MM.1S (cell line): ENCODE data around the gene ZNF280B.

Source experiments
- DNase-seq: peaks from one replicate; pipeline ENCODE4 v3.0.0-alpha.2; 2015
- H2AFZ ChIP-seq: fragments of 300-600 bp; sonication (generic); 2 replicates; pipeline ENCODE4 v1.6.0; 2016; ENCODE audit warnings: antibody characterized with exemption, low read length
- H3F3A ChIP-seq: fragments of 300-600 bp; sonication (generic); 2 replicates; pipeline ENCODE4 v1.6.1; 2016; ENCODE audit warnings: mild to moderate bottlenecking, antibody characterized with exemption, low read length, moderate library complexity, mixed read lengths; ENCODE audit not compliant: insufficient read depth
- H3K27ac ChIP-seq: fragments of 300-600 bp; sonication (generic); 2 replicates; pipeline ENCODE4 v1.5.1; 2016; ENCODE audit warnings: mild to moderate bottlenecking, low read length
- H3K27me3 ChIP-seq: fragments of 300-600 bp; sonication (generic); replicated peaks from 2 replicates; pipeline ENCODE4 v1.6.0; 2016; ENCODE audit warnings: low read length; ENCODE audit not compliant: insufficient read depth
- H3K36me3 ChIP-seq: fragments of 300-600 bp; sonication (generic); replicated peaks from 2 replicates; pipeline ENCODE4 v1.6.1; 2016; ENCODE audit warnings: mild to moderate bottlenecking, low read length, mixed read lengths; ENCODE audit not compliant: insufficient read depth
- H3K4me1 ChIP-seq: fragments of 300-600 bp; sonication (generic); 2 replicates; pipeline ENCODE4 v1.6.1; 2016; ENCODE audit warnings: low read length, mixed read lengths
- H3K4me2 ChIP-seq: fragments of 300-600 bp; sonication (generic); 2 replicates; pipeline ENCODE4 v1.6.0; 2016; ENCODE audit warnings: low read depth, low read length
- H3K4me3 ChIP-seq: fragments of 300-600 bp; sonication (generic); 2 replicates; pipeline ENCODE4 v1.5.1; 2016; ENCODE audit warnings: low read length, mixed read lengths
- H3K79me2 ChIP-seq: fragments of 300-600 bp; sonication (generic); 2 replicates; pipeline ENCODE4 v1.6.1; 2016; ENCODE audit warnings: mixed run types, low read length, mixed read lengths
- H3K9ac ChIP-seq: fragments of 300-600 bp; sonication (generic); 2 replicates; pipeline ENCODE4 v1.6.1; 2016; ENCODE audit warnings: low read length, mixed read lengths
- H3K9me2 ChIP-seq: fragments of 300-600 bp; sonication (generic); replicated peaks from 2 replicates; pipeline ENCODE4 v1.6.1; 2016; ENCODE audit warnings: mild to moderate bottlenecking, low read length, mixed read lengths; ENCODE audit not compliant: insufficient read depth
- H3K9me3 ChIP-seq: fragments of 300-600 bp; sonication (generic); replicated peaks from 2 replicates; pipeline ENCODE4 v1.6.1; 2016; ENCODE audit warnings: mild to moderate bottlenecking, low read length, mixed read lengths; ENCODE audit not compliant: insufficient read depth
- H4K20me1 ChIP-seq: fragments of 300-600 bp; sonication (generic); 2 replicates; pipeline ENCODE4 v1.6.1; 2016; ENCODE audit warnings: mild to moderate bottlenecking, low read length, moderate library complexity, mixed read lengths; ENCODE audit not compliant: insufficient read depth
- CTCF ChIP-seq: fragments of 300-600 bp; sonication (generic); IDR thresholded peaks from 2 replicates; pipeline ENCODE4 v1.5.1; 2016; ENCODE audit warnings: antibody characterized with exemption, low read length, mixed read lengths
- EZH2 ChIP-seq: fragments of 300-600 bp; sonication (generic); optimal IDR thresholded peaks from 2 replicates; pipeline ENCODE3; 2017; ENCODE audit warnings: low read depth, mild to moderate bottlenecking, antibody characterized with exemption, low read length, mixed read lengths
- EZH2phosphoT487 ChIP-seq: fragments of 300-600 bp; sonication (generic); IDR thresholded peaks from 2 replicates; pipeline ENCODE4 v1.6.1; 2018; ENCODE audit warnings: antibody characterized with exemption, low read length

Gene ZNF280B

DNA sequence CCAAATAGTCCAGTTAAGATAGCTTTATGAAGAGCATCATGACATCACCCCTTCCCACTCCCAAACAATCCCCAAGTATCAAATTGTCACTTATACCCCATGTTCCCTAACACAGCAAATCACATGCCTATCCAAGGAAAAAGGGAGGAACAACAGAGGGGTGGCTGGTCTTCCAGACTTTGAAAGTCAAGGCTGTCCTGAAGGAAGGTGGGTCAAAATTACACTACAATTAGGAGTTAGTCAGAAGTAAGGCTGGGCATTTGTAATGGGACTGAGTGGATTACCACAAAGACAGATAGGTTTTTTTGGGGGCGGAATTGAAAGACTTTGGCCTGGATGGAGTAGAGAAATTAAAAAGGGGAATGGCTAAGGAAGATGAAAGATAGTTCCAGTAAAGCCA is 44.6 kb upstream of the ZNF280B start:
- Histone ChIP-seq H3F3A (no peaks in the 10 kb centered on the region), H2AFZ (no peak overlapping the region), H3K9ac (no peak overlapping the region), H3K36me3 (no peaks in the 10 kb centered on the region), H3K9me3 (no peaks in the 10 kb centered on the region), H3K9me2 (no peaks in the 10 kb centered on the region), H4K20me1 (no peaks in the 10 kb centered on the region), H3K27me3 (no peaks in the 10 kb centered on the region), H3K27ac (no peak overlapping the region), H3K4me3 (no peak overlapping the region), H3K4me2 (no peak overlapping the region), H3K79me2 (no peaks in the 10 kb centered on the region), H3K4me1 (no peaks in the 10 kb centered on the region)
- no peak for TF ChIP-seq CTCF
- TF ChIP-seq EZH2: no peak
- TF ChIP-seq EZH2phosphoT487: no peak
- no peak for DNase-seq

DNA sequence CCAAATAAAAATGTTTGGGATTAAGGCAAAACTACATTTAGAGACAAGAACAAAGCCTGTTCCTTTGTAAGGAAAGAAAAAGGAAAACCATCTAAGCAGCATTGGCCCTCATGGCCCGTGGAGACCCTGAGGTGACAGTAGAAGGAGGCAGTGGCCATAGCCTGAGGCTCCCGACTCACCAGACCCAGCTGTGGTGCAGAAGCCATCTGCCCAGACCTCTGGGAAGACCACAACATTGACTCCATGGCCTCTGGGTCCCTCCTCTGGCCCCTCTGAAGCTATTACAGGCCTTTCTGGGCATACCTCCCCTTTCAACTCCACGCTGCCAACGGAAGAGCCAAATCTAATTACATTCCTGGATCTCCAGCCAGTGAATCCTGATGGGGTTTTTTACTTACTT is 44.1 kb upstream of the ZNF280B start:
- no peaks in the 10 kb centered on the region for H3K27me3 ChIP-seq
- H3K4me2 ChIP-seq: no peak overlapping the region
- no peak for DNase-seq
- H3K4me3 ChIP-seq: no peak overlapping the region
- H3F3A ChIP-seq: no peaks in the 10 kb centered on the region
- H3K27ac ChIP-seq: no peak overlapping the region
- H3K4me1 ChIP-seq: no peaks in the 10 kb centered on the region
- H2AFZ ChIP-seq: no peak overlapping the region
- no peaks in the 10 kb centered on the region for H3K36me3 ChIP-seq
- H4K20me1 ChIP-seq: no peaks in the 10 kb centered on the region
- no peak overlapping the region for H3K9ac ChIP-seq
- no peaks in the 10 kb centered on the region for H3K9me3 ChIP-seq
- no peaks in the 10 kb centered on the region for H3K9me2 ChIP-seq
- TF ChIP-seq EZH2phosphoT487 (no peak), EZH2 (no peak), CTCF (no peak)
- no peaks in the 10 kb centered on the region for H3K79me2 ChIP-seq

GRCh38 chr22:22550789-22551434 is 42.4 kb upstream of the ZNF280B start:
- no peak overlapping the region for H3K4me3 ChIP-seq
- H3K9me2 ChIP-seq: no peaks in the 10 kb centered on the region
- no peak for TF ChIP-seq EZH2
- no peak for TF ChIP-seq EZH2phosphoT487
- no peak for TF ChIP-seq CTCF
- H3K4me1 ChIP-seq: no peaks in the 10 kb centered on the region
- H2AFZ ChIP-seq: no peak overlapping the region
- H3K4me2 ChIP-seq: no peak overlapping the region
- no peak overlapping the region for H3K27ac ChIP-seq
- no peaks in the 10 kb centered on the region for H3K36me3 ChIP-seq
- H4K20me1 ChIP-seq: no peaks in the 10 kb centered on the region
- no peaks in the 10 kb centered on the region for H3K79me2 ChIP-seq
- no peaks in the 10 kb centered on the region for H3K27me3 ChIP-seq
- no peak for DNase-seq
- H3K9ac ChIP-seq: no peak overlapping the region
- no peaks in the 10 kb centered on the region for H3F3A ChIP-seq
- no peaks in the 10 kb centered on the region for H3K9me3 ChIP-seq
